Right cardiac atrium (tissue), 5 donors: ENCODE results near the gene TSSC4. TPM values are rescaled to one million over a fixed set of nuclear protein-coding genes. Genes with fewer than 3 reads are reported as not detected.

ENCODE experiments used
- ATAC-seq, 2 donors: fragments of 200-7000 bp; cut with Tn5 transposase; one replicate each; pipeline versions ENCODE4 v1.8.0 to v1.9.1; 2020; ENCODE audit warnings: moderate library complexity in 2 of 2, mild to moderate bottlenecking in 1 of 2
- DNase-seq, 3 donors: peaks; one replicate each; pipeline ENCODE4 v3.0.0-alpha.2; 2020
- H3K27ac ChIP-seq: one replicate; pipeline ENCODE4 v1.5.1; 2013; ENCODE audit warnings: mild to moderate bottlenecking, low read length, control low read depth, moderate library complexity
- H3K27me3 ChIP-seq: one replicate; pipeline ENCODE4 v1.6.1; 2013; ENCODE audit not compliant: control insufficient read depth, insufficient read depth
- H3K4me1 ChIP-seq: one replicate; pipeline ENCODE4 v1.6.1; 2013; ENCODE audit warnings: low read length; ENCODE audit not compliant: control insufficient read depth, insufficient read depth
- H3K4me3 ChIP-seq: one replicate; pipeline ENCODE4 v1.5.1; 2013; ENCODE audit warnings: low read length, control low read depth
- H3K9me3 ChIP-seq: one replicate; pipeline ENCODE4 v1.6.1; 2013; ENCODE audit warnings: low read length; ENCODE audit not compliant: control insufficient read depth
- WGBS: extraction: QIAGEN DNeasy Blood & Tissue Kit; methylation state at CpG from one replicate; pipeline ENCODE4 v1.1.7; 2013; 5-methylcytosine and 5-hydroxymethylcytosine counted together
- intact Hi-C, 4 donors: fragments of 100-400 bp; cut with DNase I; formaldehyde crosslinking; loops; one replicate each; pipeline versions ENCODE4 v1.11.0 to v1.14.0; 2022 to 2023
- polyA plus RNA-seq: library from polyadenylated mRNA; stranded (reverse); fragments of 200-250 nt; gene quantifications from one replicate; pipeline ENCODE4 v1.2.3, GENCODE V29; 2013
- total RNA-seq, 4 donors: library from RNA; stranded (reverse); fragmentation: NEBNext Ultra II Directional; extraction: Animal tissue kit (Norgen Biotek cat#: 25700); gene quantifications; one replicate each; pipeline ENCODE4 v1.2.1, GENCODE V29; 2021
- donor health status: healthy with polysubstance abuse.
- donor health status: DM: no; HTN: yes; CAD: no.
- donor health status: DM: no; HTN: no; CAD: no.
- donor health status: DM: no; HTN: yes; CAD: no; lungs with severe emphysema.
- donor health status: DM: yes; HTN: yes; CAD: no.

The TSSC4 gene
- total and polyA plus RNA-seq, 5 donors: 30.5 to 50.4 (median 35.4) TPM

GRCh38 chr11:2439820-2440219, 39.3 kb downstream of the TSSC4 start:
- intact Hi-C loops: no loop called here
- DNase-seq (no peak), ATAC-seq (no peak)
- no peaks in the 10 kb centered on the region for H3K4me1 ChIP-seq
- H3K4me3 ChIP-seq: no peak overlapping the region
- H3K27me3 ChIP-seq: no peaks in the 10 kb centered on the region
- no peaks in the 10 kb centered on the region for H3K9me3 ChIP-seq
- H3K27ac ChIP-seq: no peak overlapping the region
- 93% methylated on average over 3 of the region's 3 CpGs for WGBS

- Histone ChIP-seq H3K4me1 (no peaks in the 10 kb centered on the region), H3K27ac (no peak overlapping the region), H3K4me3 (no peak overlapping the region), H3K9me3 (no peaks in the 10 kb centered on the region), H3K27me3 (no peaks in the 10 kb centered on the region)
- 80% methylated on average over 8 of the region's 8 CpGs for WGBS
- peak in 2 of 3 donors; percentile 39 to 41 for DNase-seq
- no peak for ATAC-seq
- intact Hi-C loops: no loop called here
Observed at GRCh38 chr11:2440646-2441045, 40.1 kb downstream of the TSSC4 start.

- ATAC-seq (no peak), DNase-seq (no peak)
- Histone ChIP-seq H3K4me3 (no peak overlapping the region), H3K9me3 (no peaks in the 10 kb centered on the region), H3K27me3 (no peaks in the 10 kb centered on the region), H3K4me1 (no peaks in the 10 kb centered on the region), H3K27ac (no peak overlapping the region)
- 76% methylated on average over 4 of the region's 4 CpGs for WGBS
- intact Hi-C loops: no loop called here
Observed at GRCh38 chr11:2441171-2441570, 40.6 kb downstream of the TSSC4 start.

- intact Hi-C loops: no loop called here
- no peak for ATAC-seq
- WGBS: 96% methylated on average over 2 of the region's 2 CpGs
Observed at GRCh38 chr11:2442589-2442988, 42.0 kb downstream of the TSSC4 start.

GRCh38 chr11:2443406-2443805, 42.9 kb downstream of the TSSC4 start:
- H3K4me1 ChIP-seq: no peaks in the 10 kb centered on the region
- no peak overlapping the region for H3K27ac ChIP-seq
- no peaks in the 10 kb centered on the region for H3K9me3 ChIP-seq
- 48% methylated on average over 11 of the region's 11 CpGs for WGBS
- intact Hi-C loops: no loop called here
- no peak overlapping the region for H3K4me3 ChIP-seq
- ATAC-seq (no peak), DNase-seq (peak in 1 of 3 donors; percentile 42)
- H3K27me3 ChIP-seq: no peaks in the 10 kb centered on the region

More at GRCh38 chr11:2442589-2442988, 42.0 kb downstream of the TSSC4 start:
- no peak for DNase-seq
- no peaks in the 10 kb centered on the region for H3K9me3 ChIP-seq
- no peak overlapping the region for H3K4me3 ChIP-seq
- H3K27ac ChIP-seq: no peak overlapping the region
- no peaks in the 10 kb centered on the region for H3K27me3 ChIP-seq
- H3K4me1 ChIP-seq: no peaks in the 10 kb centered on the region

- ATAC-seq (peak; percentile 8 to 11), DNase-seq (peak in 2 of 3 donors; percentile 54 to 76)
- no peaks in the 10 kb centered on the region for H3K27me3 ChIP-seq
- H3K4me1 ChIP-seq: no peaks in the 10 kb centered on the region
- intact Hi-C loops: no loop called here
- H3K9me3 ChIP-seq: no peaks in the 10 kb centered on the region
- peak within 1 kb of the TSS; percentile 65 for H3K4me3 ChIP-seq
- WGBS: 7% methylated on average over 62 of the region's 64 CpGs
- H3K27ac ChIP-seq: no peak within 1 kb of the TSS
Observed at GRCh38 chr11:2443881-2444820, 43.6 kb downstream of the TSSC4 start, which contains the start of gene TRPM5. TRPM5 (minus strand) TSS chr11:2444514; CDS start chr11:2423036, 21,478 bp downstream.

GRCh38 chr11:2444821-2445745, 44.5 kb downstream of the TSSC4 start, which contains the start of gene KCNQ1:
KCNQ1 (plus strand) TSS chr11:2445008; CDS start chr11:2445099, 91 bp downstream.
- H3K4me3 ChIP-seq: peak within 1 kb of the TSS; percentile 65
- H3K27me3 ChIP-seq: no peaks in the 10 kb centered on the region
- WGBS: 2% methylated on average over 116 of the region's 116 CpGs
- DNase-seq: peak in 2 of 3 donors; percentile 82 to 84
- H3K9me3 ChIP-seq: no peaks in the 10 kb centered on the region
- no peak within 1 kb of the TSS for H3K27ac ChIP-seq
- no peaks in the 10 kb centered on the region for H3K4me1 ChIP-seq
- ATAC-seq: peak; percentile 75 to 76
- intact Hi-C loops: no loop called here

GRCh38 chr11:2445746-2446551, 45.4 kb downstream of the TSSC4 start:
- H3K27ac ChIP-seq: no peak overlapping the region
- H3K4me3 ChIP-seq: peak overlapping the region; percentile 65
- H3K9me3 ChIP-seq: no peaks in the 10 kb centered on the region
- 47% methylated on average over 23 of the region's 23 CpGs for WGBS
- ATAC-seq (no peak), DNase-seq (peak in 1 of 3 donors; percentile 69)
- intact Hi-C loops: no loop called here
- no peaks in the 10 kb centered on the region for H3K27me3 ChIP-seq
- H3K4me1 ChIP-seq: no peaks in the 10 kb centered on the region

- DNase-seq (no peak), ATAC-seq (no peak)
- Histone ChIP-seq H3K27ac (no peak overlapping the region), H3K4me1 (no peaks in the 10 kb centered on the region), H3K4me3 (no peak overlapping the region), H3K27me3 (no peaks in the 10 kb centered on the region), H3K9me3 (no peaks in the 10 kb centered on the region)
- WGBS: 66% methylated on average over 15 of the region's 15 CpGs
- intact Hi-C loops: no loop called here
Observed at GRCh38 chr11:2446590-2447252, 46.2 kb downstream of the TSSC4 start.
